Transverse colon (tissue), 4 donors: ENCODE measurements around the gene SH3RF1. TPM values are rescaled to one million over a fixed set of nuclear protein-coding genes. Genes with fewer than 3 reads are reported as not detected.

Experiments used
- DNase-seq: peaks from one replicate; pipeline ENCODE4 v3.0.0-alpha.2; 2019
- H3K27ac ChIP-seq, 4 donors: fragments of 200-600 bp; sonication (generic); 2 replicates each; pipeline ENCODE4 v1.5.1; 2016 to 2018; ENCODE audit warnings: inconsistent platforms in 4 of 4
- H3K27me3 ChIP-seq: fragments of 200-600 bp; sonication (generic); 2 replicates; pipeline ENCODE4 v1.5.1; 2017; ENCODE audit warnings: inconsistent platforms
- H3K36me3 ChIP-seq, 4 donors: fragments of 200-600 bp; sonication (generic); 2 replicates each; pipeline ENCODE4 v1.5.1; 2017 to 2019; ENCODE audit warnings: inconsistent platforms in 4 of 4
- H3K4me1 ChIP-seq, 4 donors: fragments of 200-600 bp; sonication (generic); 2 replicates each; pipeline ENCODE4 v1.5.1; 2017 to 2020; ENCODE audit warnings: inconsistent platforms in 4 of 4
- H3K4me3 ChIP-seq, 4 donors: fragments of 200-600 bp; sonication (generic); 1 replicate in 1 of 4; 2 replicates in 3 of 4; pipeline versions ENCODE4 v1.5.1 to v1.6.1; 2017 to 2019; ENCODE audit warnings: inconsistent platforms in 4 of 4
- H3K9me3 ChIP-seq, 2 donors: fragments of 200-600 bp; sonication (generic); 2 replicates each; pipeline ENCODE4 v1.5.1; 2017 to 2019; ENCODE audit warnings: inconsistent platforms in 2 of 2
- CTCF ChIP-seq, 5 experiments: fragments of 200-600 bp in 3 of 5; fragments of 450-650 bp in 2 of 5; sonication (generic) in 3 of 5; IDR thresholded peaks; 1 replicate in 2 of 5; 2 replicates in 3 of 5; pipeline ENCODE4 v1.5.1; 2016 to 2017; ENCODE audit warnings: antibody characterized with exemption in 5 of 5, inconsistent platforms in 3 of 5, mild to moderate bottlenecking in 2 of 5, moderate library complexity in 1 of 5
- EP300 ChIP-seq: sonication (generic); formaldehyde crosslinking; IDR thresholded peaks from one replicate; pipeline ENCODE4 v1.6.1; 2017; ENCODE audit warnings: antibody characterized with exemption, low read depth
- POLR2A ChIP-seq: fragments of 450-650 bp; IDR thresholded peaks from one replicate; pipeline ENCODE4 v1.6.1; 2016; ENCODE audit warnings: antibody characterized with exemption, mild to moderate bottlenecking, moderate library complexity
- POLR2AphosphoS5 ChIP-seq, 3 donors: sonication (generic); formaldehyde crosslinking; IDR thresholded peaks; one replicate each; pipeline ENCODE4 v1.6.1; 2016; ENCODE audit warnings: antibody characterized with exemption in 3 of 3
- WGBS, 2 donors: methylation state at CpG; one replicate each; pipeline ENCODE4 v1.1.5; 2018; ENCODE audit warnings: low coverage in 1 of 2; 5-methylcytosine and 5-hydroxymethylcytosine counted together
- in situ Hi-C, 4 donors: fragments of 200-750 bp; cut with MboI; loops; one replicate each; pipeline versions ENCODE4 v1.15.0 to v1.15.1; 2017; ENCODE audit warnings: low sequenced_read_pairs in 3 of 4, low pct_ligation_motif_present in 1 of 4, low pct_unique_long_range_greater_than_20kb in 1 of 4
- intact Hi-C: fragments of 100-400 bp; cut with DNase I; formaldehyde crosslinking; loops from one replicate; pipeline ENCODE4 v1.15.1; 2023; ENCODE audit warnings: low total_unique reads
- total RNA-seq, 4 donors: library from RNA; depleted of rRNA; stranded (reverse); fragments of >200 nt; gene quantifications; one replicate each; pipeline ENCODE4 v1.1.0, GENCODE V29; 2016

Gene SH3RF1
- 10 to 100 TPM; 49.0 to 63.4 (median 54.3) TPM for total RNA-seq

DNA sequence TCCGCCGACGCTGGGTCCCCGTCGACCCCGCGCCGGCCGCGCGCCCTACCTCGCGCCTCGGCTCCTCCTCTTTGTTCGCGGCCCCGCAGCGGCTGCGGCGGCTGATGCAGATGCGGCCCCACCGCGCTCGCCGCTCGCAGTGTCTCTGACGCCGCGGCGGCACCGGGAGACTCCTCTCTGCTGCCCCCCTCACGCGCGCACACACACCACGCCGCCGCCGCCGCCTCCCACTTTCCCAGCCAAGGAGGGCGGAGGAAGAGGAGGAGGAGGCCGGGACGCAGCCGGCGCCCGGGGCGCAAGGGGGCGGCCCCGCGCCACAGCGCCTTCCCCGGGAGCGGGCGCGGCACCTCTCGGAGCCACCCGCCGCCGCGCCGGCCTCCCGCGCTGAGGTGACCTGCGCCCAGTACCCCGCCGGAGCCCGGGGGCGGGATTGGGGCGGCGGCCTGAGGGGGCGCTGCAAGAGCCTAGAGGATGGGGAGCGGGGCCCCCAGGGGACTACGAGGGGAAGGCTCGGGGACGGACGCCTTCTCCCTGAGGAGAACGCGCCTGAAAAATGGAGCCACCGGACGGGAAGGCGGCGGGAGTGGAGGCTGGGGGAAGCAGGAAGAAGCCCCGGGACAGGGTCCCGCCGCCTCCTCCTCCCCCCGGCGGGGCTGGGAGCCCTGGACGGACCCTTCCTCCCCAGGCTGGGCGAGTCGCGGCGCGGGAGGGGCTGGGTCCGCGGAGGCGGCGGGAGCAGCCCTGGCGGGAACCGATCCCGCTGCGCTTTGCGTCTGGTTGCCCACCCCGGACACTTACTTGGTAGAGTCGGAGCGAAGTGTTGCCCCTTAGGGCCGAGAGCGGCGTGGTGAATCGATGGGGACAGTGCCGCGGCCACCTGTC lies at the start of gene SH3RF1:
Gene SH3RF1, minus strand, starts transcription at position 147 of the 882 bp plus-strand sequence. CDS start 1,744 bp downstream, outside the sequence.
- 0 to 1% methylated on average over 14 to 61 of the region's 110 CpGs for WGBS, 2 donors
- TF ChIP-seq POLR2A (peak; percentile 91), POLR2AphosphoS5 (IDR thresholded peaks at IDR 0.05) (peak; percentile 90 to 94 (median 91)), EP300 (no peak), CTCF (IDR thresholded peaks at IDR 0.05) (peak in 2 of 5 experiments; percentile 15 to 24)
- Histone ChIP-seq H3K36me3 (no peaks in the 10 kb centered on the region), H3K27ac (peak within 1 kb of the TSS; percentile 90 to 97 (median 94)), H3K9me3 (no peaks in the 10 kb centered on the region), H3K4me3 (peak within 1 kb of the TSS; percentile 73 to 96 (median 80)), H3K4me1 (peaks cover 5 to 51% (median 24%) of the 10 kb centered on the region in 4 donors), H3K27me3 (no peaks in the 10 kb centered on the region)
- DNase-seq: peak; percentile 88
- intact Hi-C loops (loop anchor here (10.0 kb wide), 1 partner anchor 224 kb away; no protein-coding TSS in a partner anchor), in situ Hi-C loops (no loop called here)

GRCh38 chr4:169315530-169316343 lies 45.0 kb upstream of the SH3RF1 start:
- in situ Hi-C loops: loop anchor here in 1 of 4 donors (25.0 kb wide), 1 partner anchor 172 kb away; no protein-coding TSS in a partner anchor
- Histone ChIP-seq H3K27ac (no peak overlapping the region), H3K9me3 (no peaks in the 10 kb centered on the region), H3K36me3 (no peaks in the 10 kb centered on the region), H3K4me3 (no peak overlapping the region), H3K27me3 (no peaks in the 10 kb centered on the region), H3K4me1 (peaks cover 0 to 36% (median 23%) of the 10 kb centered on the region in 4 donors)
- 42 to 57% methylated on average over 4 to 5 of the region's 5 CpGs for WGBS, 2 donors
- DNase-seq: peak; percentile 13
- intact Hi-C loops: no loop called here
- TF ChIP-seq CTCF (IDR thresholded peaks at IDR 0.05) (no peak), EP300 (no peak), POLR2AphosphoS5 (IDR thresholded peaks at IDR 0.05) (no peak), POLR2A (no peak)

- peak overlapping the region in 1 of 4 donors; percentile 12 for H3K4me3 ChIP-seq
- peak; percentile 93 for DNase-seq
- H3K27ac ChIP-seq: peak overlapping the region; percentile 23 to 68 (median 50)
- H3K9me3 ChIP-seq: no peaks in the 10 kb centered on the region
- no peaks in the 10 kb centered on the region for H3K36me3 ChIP-seq
- H3K4me1 ChIP-seq: peaks cover 0 to 36% (median 23%) of the 10 kb centered on the region in 4 donors
- WGBS, 2 donors: 12 to 16% methylated on average over 8 of the region's 8 CpGs
- in situ Hi-C loops (loop anchor here in 1 of 4 donors (25.0 kb wide), 1 partner anchor 172 kb away; no protein-coding TSS in a partner anchor), intact Hi-C loops (no loop called here)
- TF ChIP-seq POLR2AphosphoS5 (IDR thresholded peaks at IDR 0.05) (peak in 2 of 3 donors; percentile 44 to 66), EP300 (no peak)
- H3K27me3 ChIP-seq: no peaks in the 10 kb centered on the region
Measured at GRCh38 chr4:169314906-169315305, 44.1 kb upstream of the SH3RF1 start.

GRCh38 chr4:169313732-169314131 lies 43.0 kb upstream of the SH3RF1 start:
- WGBS, 2 donors: 85 to 93% methylated on average over 2 of the region's 2 CpGs
- in situ Hi-C loops (loop anchor here in 1 of 4 donors (25.0 kb wide), 1 partner anchor 174 kb away; no protein-coding TSS in a partner anchor), intact Hi-C loops (no loop called here)
- TF ChIP-seq EP300 (no peak), POLR2A (no peak), POLR2AphosphoS5 (IDR thresholded peaks at IDR 0.05) (no peak), CTCF (IDR thresholded peaks at IDR 0.05) (no peak)
- peaks cover 0 to 36% (median 23%) of the 10 kb centered on the region in 4 donors for H3K4me1 ChIP-seq
- H3K9me3 ChIP-seq: no peaks in the 10 kb centered on the region
- peak overlapping the region in 1 of 4 donors; percentile 68 for H3K27ac ChIP-seq
- DNase-seq: no peak
- no peaks in the 10 kb centered on the region for H3K36me3 ChIP-seq
- no peak overlapping the region for H3K4me3 ChIP-seq
- no peaks in the 10 kb centered on the region for H3K27me3 ChIP-seq
